Measurements from ENCODE around the gene CYP27B1.
A peak's percentile ranks its signal among the peaks of the same experiment; 100 is the strongest.

DNA sequence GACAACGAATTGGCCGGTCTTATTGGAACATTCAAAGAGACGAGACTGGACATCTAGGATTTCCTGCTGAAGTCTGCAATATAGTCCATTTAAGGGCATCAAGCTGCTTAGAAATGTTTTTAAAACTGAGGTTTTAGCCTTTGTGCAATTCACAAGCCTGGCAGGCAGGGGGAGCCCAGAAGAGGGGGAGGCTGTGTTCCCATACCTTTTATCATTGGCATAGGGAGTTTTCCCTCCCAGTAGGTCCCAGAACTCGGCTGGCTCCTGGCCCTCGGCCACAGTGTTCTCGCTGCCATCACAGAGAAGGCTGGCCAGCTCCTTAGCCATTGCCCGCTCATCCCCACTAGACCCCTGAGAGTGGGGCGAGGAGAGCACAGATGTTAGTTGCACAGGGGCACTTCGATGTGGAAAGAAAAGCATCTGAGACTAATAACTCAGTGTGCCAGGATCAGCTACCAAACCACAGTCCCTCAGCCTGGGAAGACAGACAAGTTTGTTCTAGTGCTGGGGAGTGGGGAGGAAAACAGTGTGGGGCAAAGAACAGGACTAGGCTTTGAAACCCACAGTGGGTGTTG, 36.5 kb upstream of the CYP27B1 start:
- TF ChIP-seq, protein P1, sequence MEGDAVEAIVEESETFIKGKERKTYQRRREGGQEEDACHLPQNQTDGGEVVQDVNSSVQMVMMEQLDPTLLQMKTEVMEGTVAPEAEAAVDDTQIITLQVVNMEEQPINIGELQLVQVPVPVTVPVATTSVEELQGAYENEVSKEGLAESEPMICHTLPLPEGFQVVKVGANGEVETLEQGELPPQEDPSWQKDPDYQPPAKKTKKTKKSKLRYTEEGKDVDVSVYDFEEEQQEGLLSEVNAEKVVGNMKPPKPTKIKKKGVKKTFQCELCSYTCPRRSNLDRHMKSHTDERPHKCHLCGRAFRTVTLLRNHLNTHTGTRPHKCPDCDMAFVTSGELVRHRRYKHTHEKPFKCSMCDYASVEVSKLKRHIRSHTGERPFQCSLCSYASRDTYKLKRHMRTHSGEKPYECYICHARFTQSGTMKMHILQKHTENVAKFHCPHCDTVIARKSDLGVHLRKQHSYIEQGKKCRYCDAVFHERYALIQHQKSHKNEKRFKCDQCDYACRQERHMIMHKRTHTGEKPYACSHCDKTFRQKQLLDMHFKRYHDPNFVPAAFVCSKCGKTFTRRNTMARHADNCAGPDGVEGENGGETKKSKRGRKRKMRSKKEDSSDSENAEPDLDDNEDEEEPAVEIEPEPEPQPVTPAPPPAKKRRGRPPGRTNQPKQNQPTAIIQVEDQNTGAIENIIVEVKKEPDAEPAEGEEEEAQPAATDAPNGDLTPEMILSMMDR (IDR thresholded peaks at IDR 0.05; ENCODE audit: extremely low read depth in 1 of 2, insufficient read depth in 1 of 2, low read depth in 1 of 2, low read length in 2 of 2) = peak; percentile 81 to 83
- TF ChIP-seq POLR2A (IDR thresholded peaks at IDR 0.05; ENCODE audit: low read depth, low read length) (no peak), EZH2 (IDR thresholded peaks at IDR 0.05; ENCODE audit: borderline replicate concordance, low read depth, low read length, severe bottlenecking) (no peak), FOS (IDR thresholded peaks at IDR 0.05; ENCODE audit: borderline replicate concordance, insufficient read depth, low read length) (no peak), JUN (IDR thresholded peaks at IDR 0.05; ENCODE audit: borderline replicate concordance, insufficient read depth, insufficient read length, low read depth) (no peak)
- TF ChIP-seq, protein P2, sequence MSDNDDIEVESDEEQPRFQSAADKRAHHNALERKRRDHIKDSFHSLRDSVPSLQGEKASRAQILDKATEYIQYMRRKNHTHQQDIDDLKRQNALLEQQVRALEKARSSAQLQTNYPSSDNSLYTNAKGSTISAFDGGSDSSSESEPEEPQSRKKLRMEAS (IDR thresholded peaks at IDR 0.05; ENCODE audit: insufficient read depth, insufficient read length) = no peak

Measured in endothelial cell of umbilical vein (primary cell).